GM21529 (cell line): ENCODE results near the gene GSN.

Source experiments
- ATAC-seq: cut with Tn5 transposase; IDR thresholded peaks from one replicate; pipeline ENCODE4 v1.9.1; 2021; ENCODE audit not compliant: unreplicated experiment

Gene GSN

GRCh38 chr9:121242959-121243346 is 25.0 kb upstream of the GSN start:
- ATAC-seq: no peak

- ATAC-seq: no peak
These were observed 21.0 kb upstream of the GSN start for GRCh38 chr9:121246821-121247561.

- no peak for ATAC-seq
These were observed 18.4 kb upstream of the GSN start for GRCh38 chr9:121249563-121249962.

- ATAC-seq: no peak
These were observed 15.7 kb upstream of the GSN start for GRCh38 chr9:121252104-121252851.

- no peak for ATAC-seq
These were observed 14.8 kb upstream of the GSN start for GRCh38 chr9:121253162-121253561.

- no peak for ATAC-seq
These were observed 14.0 kb upstream of the GSN start for GRCh38 chr9:121253821-121254501.

GRCh38 chr9:121259498-121259897 is 8.5 kb upstream of the GSN start:
- no peak for ATAC-seq

GRCh38 chr9:121259935-121260334 is 8.0 kb upstream of the GSN start:
- ATAC-seq: no peak

GRCh38 chr9:121260457-121261106 is 7.4 kb upstream of the GSN start:
- ATAC-seq: no peak

- no peak for ATAC-seq
These were observed 6.9 kb upstream of the GSN start for GRCh38 chr9:121261107-121261460.

- ATAC-seq: no peak
These were observed 6.2 kb upstream of the GSN start for GRCh38 chr9:121261755-121262154.

GRCh38 chr9:121262423-121262822 is 5.5 kb upstream of the GSN start:
- ATAC-seq: no peak

GRCh38 chr9:121262953-121263352 is 5.0 kb upstream of the GSN start:
- ATAC-seq: no peak

GRCh38 chr9:121266356-121266755 is 1.6 kb upstream of the GSN start:
- no peak for ATAC-seq

- no peak for ATAC-seq
These were observed 884 bp upstream of the GSN start for GRCh38 chr9:121266906-121267650.

- peak; percentile 53 for ATAC-seq
These were observed 562 bp downstream of the GSN start for GRCh38 chr9:121268598-121268850.

- peak; percentile 14 for ATAC-seq
These were observed 1.1 kb downstream of the GSN start for GRCh38 chr9:121268851-121269641.

- no peak for ATAC-seq
These were observed 1.8 kb downstream of the GSN start for GRCh38 chr9:121269642-121270254.

GRCh38 chr9:121271368-121272341 is 3.7 kb downstream of the GSN start:
- no peak for ATAC-seq
